ENCODE data around the gene FSTL4. TPM values are rescaled to one million over a fixed set of nuclear protein-coding genes. Genes with fewer than 3 reads are reported as not detected.

The FSTL4 gene
- total RNA-seq, 1 donor from 2014 or later: 0.21 TPM

- H3K9me3 Mint-ChIP-seq (ENCODE audit: unreplicated experiment): no peaks in the 10 kb centered on the region
- H3K4me3 Mint-ChIP-seq (ENCODE audit: unreplicated experiment): no peak overlapping the region
- H3K4me1 Mint-ChIP-seq (ENCODE audit: unreplicated experiment): peaks cover 13% of the 10 kb centered on the region
- H3K36me3 Mint-ChIP-seq (ENCODE audit: low read depth, unreplicated experiment): no peaks in the 10 kb centered on the region
- H3K27me3 Mint-ChIP-seq (ENCODE audit: unreplicated experiment): peaks cover 9% of the 10 kb centered on the region
- DNase-seq (ENCODE audit: low spot score): no peak
- no peak overlapping the region for H3K27ac Mint-ChIP-seq (ENCODE audit: unreplicated experiment)
- TF ChIP-seq CTCF (IDR thresholded peaks at IDR 0.05; ENCODE audit: unreplicated experiment): no peak
Measured at GRCh38 chr5:133267601-133268000, 344.7 kb downstream of the FSTL4 start.

GRCh38 chr5:133266966-133267365 is 345.4 kb downstream of the FSTL4 start:
- peaks cover 13% of the 10 kb centered on the region for H3K4me1 Mint-ChIP-seq (ENCODE audit: unreplicated experiment)

GRCh38 chr5:133266527-133266878 is 345.8 kb downstream of the FSTL4 start:
- no peak overlapping the region for H3K27ac Mint-ChIP-seq (ENCODE audit: unreplicated experiment)
- H3K9me3 Mint-ChIP-seq (ENCODE audit: unreplicated experiment): no peaks in the 10 kb centered on the region
- no peak overlapping the region for H3K4me3 Mint-ChIP-seq (ENCODE audit: unreplicated experiment)
- no peaks in the 10 kb centered on the region for H3K36me3 Mint-ChIP-seq (ENCODE audit: low read depth, unreplicated experiment)
- H3K27me3 Mint-ChIP-seq (ENCODE audit: unreplicated experiment): peaks cover 13% of the 10 kb centered on the region
- peaks cover 9% of the 10 kb centered on the region for H3K4me1 Mint-ChIP-seq (ENCODE audit: unreplicated experiment)
- no peak for TF ChIP-seq CTCF (IDR thresholded peaks at IDR 0.05; ENCODE audit: unreplicated experiment)
- no peak for DNase-seq (ENCODE audit: low spot score)

More at GRCh38 chr5:133266966-133267365, 345.4 kb downstream of the FSTL4 start:
- H3K27ac Mint-ChIP-seq (ENCODE audit: unreplicated experiment): no peak overlapping the region
- H3K9me3 Mint-ChIP-seq (ENCODE audit: unreplicated experiment): no peaks in the 10 kb centered on the region
- no peak for DNase-seq (ENCODE audit: low spot score)
- H3K27me3 Mint-ChIP-seq (ENCODE audit: unreplicated experiment): peaks cover 13% of the 10 kb centered on the region
- H3K36me3 Mint-ChIP-seq (ENCODE audit: low read depth, unreplicated experiment): no peaks in the 10 kb centered on the region
- no peak for TF ChIP-seq CTCF (IDR thresholded peaks at IDR 0.05; ENCODE audit: unreplicated experiment)
- no peak overlapping the region for H3K4me3 Mint-ChIP-seq (ENCODE audit: unreplicated experiment)

DNA sequence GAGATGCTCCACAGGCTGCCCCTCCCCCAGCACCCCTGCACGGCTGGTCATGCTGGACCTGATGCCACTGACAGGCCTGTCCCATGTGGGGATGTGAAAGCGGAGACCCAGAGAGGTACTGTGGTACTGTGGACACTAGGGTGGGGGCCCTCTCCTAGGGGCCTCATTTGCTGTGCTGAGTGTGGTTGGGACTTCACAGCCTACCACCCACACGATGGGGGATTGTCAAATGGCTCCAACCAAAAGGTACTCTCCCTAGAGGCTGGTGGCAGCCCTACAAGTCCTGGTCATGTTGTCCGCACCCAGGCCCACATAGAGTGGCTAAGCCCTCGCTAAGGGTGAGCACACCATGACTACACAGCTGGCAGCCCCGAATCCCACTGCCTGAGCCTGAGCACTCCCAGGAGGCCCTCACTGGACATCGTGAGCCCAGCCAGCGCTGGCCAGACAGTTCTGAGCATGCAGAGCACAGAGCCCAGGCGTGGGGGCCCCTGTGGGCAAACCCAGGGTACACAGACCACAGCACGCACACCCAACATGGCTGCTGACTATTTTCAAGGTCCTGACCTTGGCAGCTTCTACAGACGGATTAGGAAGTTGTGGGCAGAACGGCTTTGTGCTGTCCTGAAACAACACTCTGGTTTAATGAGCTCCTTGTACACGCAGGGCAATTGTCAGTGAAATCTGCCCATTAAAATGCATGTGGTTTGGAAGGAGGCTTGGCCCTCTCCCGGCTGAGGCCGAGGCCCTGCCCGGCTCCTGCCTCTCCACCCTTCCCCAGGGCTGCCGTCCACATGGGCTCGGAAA is 346.4 kb downstream of the FSTL4 start:
- Mint-ChIP-seq H3K4me3 (ENCODE audit: unreplicated experiment) (no peak overlapping the region), H3K36me3 (ENCODE audit: low read depth, unreplicated experiment) (no peaks in the 10 kb centered on the region), H3K9me3 (ENCODE audit: unreplicated experiment) (no peaks in the 10 kb centered on the region), H3K4me1 (ENCODE audit: unreplicated experiment) (peaks cover 5% of the 10 kb centered on the region), H3K27me3 (ENCODE audit: unreplicated experiment) (peaks cover 13% of the 10 kb centered on the region), H3K27ac (ENCODE audit: unreplicated experiment) (no peak overlapping the region)
- TF ChIP-seq CTCF (IDR thresholded peaks at IDR 0.05; ENCODE audit: unreplicated experiment): no peak
- no peak for DNase-seq (ENCODE audit: low spot score)

DNA sequence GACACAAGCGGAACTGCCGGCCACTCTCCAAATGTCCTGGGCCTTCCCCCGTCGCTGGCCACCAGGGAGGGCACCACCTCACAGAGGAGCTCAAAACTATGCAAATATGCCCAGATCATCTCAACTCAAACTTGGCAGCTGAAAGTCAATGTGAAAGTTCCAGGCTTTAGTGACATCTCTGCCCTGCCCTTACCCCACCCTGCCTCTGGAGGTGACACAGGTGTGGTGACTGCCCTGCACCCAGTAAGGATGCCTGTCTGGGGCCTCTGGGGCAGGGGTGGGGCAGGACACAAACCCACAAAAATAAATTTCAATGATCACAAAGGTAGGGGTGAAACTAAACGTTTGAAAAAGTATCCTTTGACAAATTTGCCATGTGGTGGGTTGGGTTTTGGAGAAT is 347.1 kb downstream of the FSTL4 start:
- TF ChIP-seq CTCF (IDR thresholded peaks at IDR 0.05; ENCODE audit: unreplicated experiment): no peak
- peaks cover 4% of the 10 kb centered on the region for H3K4me1 Mint-ChIP-seq (ENCODE audit: unreplicated experiment)
- DNase-seq (ENCODE audit: low spot score): no peak
- H3K9me3 Mint-ChIP-seq (ENCODE audit: unreplicated experiment): no peaks in the 10 kb centered on the region
- H3K4me3 Mint-ChIP-seq (ENCODE audit: unreplicated experiment): no peak overlapping the region
- H3K27ac Mint-ChIP-seq (ENCODE audit: unreplicated experiment): no peak overlapping the region
- no peaks in the 10 kb centered on the region for H3K36me3 Mint-ChIP-seq (ENCODE audit: low read depth, unreplicated experiment)
- peaks cover 15% of the 10 kb centered on the region for H3K27me3 Mint-ChIP-seq (ENCODE audit: unreplicated experiment)
